ENCODE results near the gene GPR160. TPM values are rescaled to one million over a fixed set of nuclear protein-coding genes. Genes with fewer than 3 reads are reported as not detected.

GPR160 gene
- total RNA-seq, 2 experiments from 2014 or later: 90.5 to 117 TPM

DNA sequence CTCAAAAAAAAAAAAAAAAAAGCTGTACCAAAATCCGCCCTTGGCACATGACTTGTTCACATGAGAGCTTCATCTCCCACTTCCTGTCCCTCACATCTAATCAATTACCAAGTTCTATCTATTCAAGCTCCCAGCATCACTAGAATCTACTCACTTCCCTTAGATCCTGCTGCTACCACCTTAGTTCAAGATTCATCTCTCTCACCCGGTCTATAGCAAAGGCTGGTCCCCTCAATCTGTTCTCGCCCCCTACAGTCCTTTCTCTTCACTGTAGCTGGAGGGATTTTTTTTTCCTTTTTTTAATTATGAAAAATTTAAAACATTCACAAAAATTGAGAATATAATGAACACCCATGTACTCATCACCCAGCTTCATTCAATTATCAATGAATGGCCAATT, 16.7 kb upstream of the GPR160 start:
- peak; percentile 66 for DNase-seq (ENCODE audit: low spot score)
- H3K36me3 ChIP-seq (ENCODE audit: insufficient read depth, low read length): no peaks in the 10 kb centered on the region
- H3K4me1 ChIP-seq (ENCODE audit: insufficient read depth, low read length, poor library complexity, severe bottlenecking): no peaks in the 10 kb centered on the region
- CTCF ChIA-PET (ENCODE audit: unreplicated experiment): interaction anchor here (0.6 to 1.7 kb wide), 10 partner anchors 12 to 621 kb away, joined by 3 to 5 read pairs (median 3); no protein-coding TSS in a partner anchor
- H3K4me3 ChIP-seq (ENCODE audit: low read depth, low read length, poor library complexity, severe bottlenecking): no peak overlapping the region
- POLR2A ChIA-PET: interaction anchor here (0.6 to 3.4 kb wide), 22 partner anchors 8 to 272 kb away, joined by 3 to 15 read pairs (median 4); partner anchors contain the start of gene SEC62
- no peaks in the 10 kb centered on the region for H3K9me3 ChIP-seq (ENCODE audit: low read length)
- H4K20me1 ChIP-seq (ENCODE audit: insufficient read depth, low read length): no peaks in the 10 kb centered on the region
- no TSS peak for BruUV-seq (replicated peaks)
- H2AFZ ChIP-seq (ENCODE audit: low read length): no peak overlapping the region
- no peak overlapping the region for H3K4me2 ChIP-seq (ENCODE audit: low read length)
- no peaks in the 10 kb centered on the region for H3K79me2 ChIP-seq (ENCODE audit: insufficient read depth, low read depth, low read length)
- H3K27ac ChIP-seq (ENCODE audit: low read depth, low read length, poor library complexity, severe bottlenecking): no peak overlapping the region
- no peaks in the 10 kb centered on the region for H3K9me2 ChIP-seq (ENCODE audit: insufficient read depth, low read length)
- intact Hi-C loops (cut with micrococcal nuclease; ENCODE audit: unreplicated experiment): loop anchor here (1.0 kb wide), 2 partner anchors 91 to 158 kb away; no protein-coding TSS in a partner anchor
- TF ChIP-seq, protein P1, sequence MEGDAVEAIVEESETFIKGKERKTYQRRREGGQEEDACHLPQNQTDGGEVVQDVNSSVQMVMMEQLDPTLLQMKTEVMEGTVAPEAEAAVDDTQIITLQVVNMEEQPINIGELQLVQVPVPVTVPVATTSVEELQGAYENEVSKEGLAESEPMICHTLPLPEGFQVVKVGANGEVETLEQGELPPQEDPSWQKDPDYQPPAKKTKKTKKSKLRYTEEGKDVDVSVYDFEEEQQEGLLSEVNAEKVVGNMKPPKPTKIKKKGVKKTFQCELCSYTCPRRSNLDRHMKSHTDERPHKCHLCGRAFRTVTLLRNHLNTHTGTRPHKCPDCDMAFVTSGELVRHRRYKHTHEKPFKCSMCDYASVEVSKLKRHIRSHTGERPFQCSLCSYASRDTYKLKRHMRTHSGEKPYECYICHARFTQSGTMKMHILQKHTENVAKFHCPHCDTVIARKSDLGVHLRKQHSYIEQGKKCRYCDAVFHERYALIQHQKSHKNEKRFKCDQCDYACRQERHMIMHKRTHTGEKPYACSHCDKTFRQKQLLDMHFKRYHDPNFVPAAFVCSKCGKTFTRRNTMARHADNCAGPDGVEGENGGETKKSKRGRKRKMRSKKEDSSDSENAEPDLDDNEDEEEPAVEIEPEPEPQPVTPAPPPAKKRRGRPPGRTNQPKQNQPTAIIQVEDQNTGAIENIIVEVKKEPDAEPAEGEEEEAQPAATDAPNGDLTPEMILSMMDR (conservative IDR thresholded peaks at IDR 0.05; ENCODE audit: low read length): peak; percentile 77
- no peak for TF ChIP-seq EZH2phosphoT487 (IDR thresholded peaks at IDR 0.05; ENCODE audit: borderline replicate concordance, low read depth, low read length)

DNA sequence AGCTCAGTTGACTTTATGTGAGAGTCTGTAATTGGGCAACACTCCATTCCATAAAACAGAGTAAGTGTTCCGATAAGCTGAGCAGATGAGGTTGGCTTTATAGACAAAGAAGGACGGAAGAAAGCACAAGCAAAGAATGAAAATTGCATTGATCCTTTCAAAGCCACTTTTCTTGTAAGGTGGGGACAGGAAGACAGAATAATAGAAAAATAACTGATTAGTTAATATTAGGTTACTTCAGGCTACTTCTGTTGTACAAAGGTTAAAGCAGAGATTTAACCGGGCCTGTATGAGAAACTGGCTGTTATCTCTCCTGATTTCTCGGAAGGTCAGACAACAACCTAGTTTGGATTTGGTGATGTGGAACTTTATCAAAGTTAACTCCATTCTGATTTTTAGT, 15.5 kb upstream of the GPR160 start:
- H3K4me1 ChIP-seq (ENCODE audit: insufficient read depth, low read length, poor library complexity, severe bottlenecking): peaks cover 2% of the 10 kb centered on the region
- H4K20me1 ChIP-seq (ENCODE audit: insufficient read depth, low read length): no peaks in the 10 kb centered on the region
- ChIA-PET POLR2A (interaction anchor here (0.6 to 3.4 kb wide), 9 partner anchors 9 to 92 kb away, joined by 3 to 15 read pairs (median 4); partner anchors contain the start of gene GPR160), CTCF (ENCODE audit: unreplicated experiment) (interaction anchor here (1.6 kb wide), 1 partner anchor 12 kb away, joined by 3 read pairs; no protein-coding TSS in a partner anchor)
- H3K4me2 ChIP-seq (ENCODE audit: low read length): no peak overlapping the region
- intact Hi-C loops (cut with micrococcal nuclease; ENCODE audit: unreplicated experiment): no loop called here
- H3K9me2 ChIP-seq (ENCODE audit: insufficient read depth, low read length): no peaks in the 10 kb centered on the region
- no peak for DNase-seq (ENCODE audit: low spot score)
- H3K27ac ChIP-seq (ENCODE audit: low read depth, low read length, poor library complexity, severe bottlenecking): no peak overlapping the region
- H3K4me3 ChIP-seq (ENCODE audit: low read depth, low read length, poor library complexity, severe bottlenecking): no peak overlapping the region
- no peaks in the 10 kb centered on the region for H3K36me3 ChIP-seq (ENCODE audit: insufficient read depth, low read length)
- no peaks in the 10 kb centered on the region for H3K9me3 ChIP-seq (ENCODE audit: low read length)
- BruUV-seq (replicated peaks): no TSS peak
- TF ChIP-seq EZH2phosphoT487 (IDR thresholded peaks at IDR 0.05; ENCODE audit: borderline replicate concordance, low read depth, low read length): no peak
- TF ChIP-seq, protein P1 (conservative IDR thresholded peaks at IDR 0.05; ENCODE audit: low read length): no peak
- H2AFZ ChIP-seq (ENCODE audit: low read length): no peak overlapping the region
- H3K79me2 ChIP-seq (ENCODE audit: insufficient read depth, low read depth, low read length): no peaks in the 10 kb centered on the region

DNA sequence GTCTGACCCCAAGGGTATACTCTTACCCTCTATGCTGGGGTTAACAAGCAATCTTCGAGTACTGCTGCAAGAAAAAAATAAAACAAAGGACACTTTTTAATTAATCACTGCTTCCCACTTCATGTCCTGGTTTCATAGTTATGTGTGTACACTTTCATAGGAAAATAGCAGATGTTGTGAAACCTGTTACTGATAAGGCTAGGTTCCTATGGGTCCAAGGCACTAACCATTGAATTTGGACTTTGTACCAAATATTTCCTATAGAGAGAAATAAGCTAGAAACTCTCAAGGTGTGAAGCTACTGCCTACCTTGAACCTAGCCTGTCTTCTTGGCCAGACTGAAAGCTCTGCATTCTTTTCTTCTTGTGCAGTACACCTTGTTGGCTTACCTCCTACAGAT, 14.6 kb upstream of the GPR160 start:
- CTCF ChIA-PET (ENCODE audit: unreplicated experiment): no interaction called here
- H4K20me1 ChIP-seq (ENCODE audit: insufficient read depth, low read length): no peaks in the 10 kb centered on the region
- POLR2A ChIA-PET: interaction anchor here (0.9 to 3.4 kb wide), 6 partner anchors 9 to 256 kb away, joined by 3 to 13 read pairs (median 3); partner anchors contain the start of gene GPR160
- H3K79me2 ChIP-seq (ENCODE audit: insufficient read depth, low read depth, low read length): no peaks in the 10 kb centered on the region
- H3K9me2 ChIP-seq (ENCODE audit: insufficient read depth, low read length): no peaks in the 10 kb centered on the region
- BruUV-seq (replicated peaks): no TSS peak
- intact Hi-C loops (cut with micrococcal nuclease; ENCODE audit: unreplicated experiment): no loop called here
- H3K4me1 ChIP-seq (ENCODE audit: insufficient read depth, low read length, poor library complexity, severe bottlenecking): peaks cover 7% of the 10 kb centered on the region
- no peak overlapping the region for H3K4me2 ChIP-seq (ENCODE audit: low read length)
- TF ChIP-seq, protein P1 (conservative IDR thresholded peaks at IDR 0.05; ENCODE audit: low read length): no peak
- no peak for TF ChIP-seq EZH2phosphoT487 (IDR thresholded peaks at IDR 0.05; ENCODE audit: borderline replicate concordance, low read depth, low read length)
- H3K4me3 ChIP-seq (ENCODE audit: low read depth, low read length, poor library complexity, severe bottlenecking): no peak overlapping the region
- H3K9me3 ChIP-seq (ENCODE audit: low read length): no peaks in the 10 kb centered on the region
- H3K36me3 ChIP-seq (ENCODE audit: insufficient read depth, low read length): no peaks in the 10 kb centered on the region
- H2AFZ ChIP-seq (ENCODE audit: low read length): no peak overlapping the region
- no peak overlapping the region for H3K27ac ChIP-seq (ENCODE audit: low read depth, low read length, poor library complexity, severe bottlenecking)
- DNase-seq (ENCODE audit: low spot score): no peak
